GM20000 (cell line): ENCODE results near the gene CARD14.

Experiments used
- DNase-seq: peaks from one replicate; pipeline ENCODE4 v3.0.0; 2012; ENCODE audit warnings: low spot score
- CTCF ChIP-seq: IDR thresholded peaks from 2 replicates; pipeline ENCODE4 v1.5.1; 2012; ENCODE audit warnings: mild to moderate bottlenecking, control low read depth; ENCODE audit errors: extremely low read depth, missing control alignments

CARD14 gene

GRCh38 chr17:80141463-80142165, 28.2 kb upstream of the CARD14 start:
- no peak for TF ChIP-seq CTCF

GRCh38 chr17:80142929-80143328, 26.9 kb upstream of the CARD14 start:
- TF ChIP-seq CTCF = no peak
- DNase-seq = no peak

More at GRCh38 chr17:80141463-80142165, 28.2 kb upstream of the CARD14 start:
- no peak for DNase-seq

GRCh38 chr17:80145076-80146075, 24.5 kb upstream of the CARD14 start:
- no peak for TF ChIP-seq CTCF
- DNase-seq = no peak

- TF ChIP-seq CTCF = no peak
- DNase-seq = peak; percentile 62
Observed at GRCh38 chr17:80146121-80147034, 23.5 kb upstream of the CARD14 start.

GRCh38 chr17:80147035-80147822, 22.6 kb upstream of the CARD14 start, which contains the start of gene EIF4A3:
EIF4A3 (minus strand) TSS chr17:80147128; CDS start chr17:80146961, 167 bp downstream.
- DNase-seq = peak; percentile 100
- no peak for TF ChIP-seq CTCF

GRCh38 chr17:80151333-80151732, 18.5 kb upstream of the CARD14 start:
- no peak for DNase-seq
- TF ChIP-seq CTCF = no peak
